ENCODE results near the gene LRRC31. TPM values are rescaled to one million over a fixed set of nuclear protein-coding genes. Genes with fewer than 3 reads are reported as not detected.

The LRRC31 gene
- total RNA-seq, 2 donors from 2014 or later, result not detected

GRCh38 chr3:169811631-169812331 lies 58.0 kb downstream of the LRRC31 start:
- peak overlapping the region; percentile 71 for H3K4me3 Mint-ChIP-seq
- H3K27me3 Mint-ChIP-seq (ENCODE audit: insufficient read depth), result peaks cover 11% of the 10 kb centered on the region
- Histone ChIP-seq H3K9ac (ENCODE audit: extremely low read depth, low read length, poor library complexity, severe bottlenecking) (peak overlapping the region; percentile 52), H3K27me3 (ENCODE audit: control insufficient read depth, insufficient read depth, low read length, poor library complexity, severe bottlenecking) (no peaks in the 10 kb centered on the region), H3K4me3 (ENCODE audit: low read length) (peak overlapping the region; percentile 74), H3K9me3 (ENCODE audit: control insufficient read depth, low read length) (peaks cover 11% of the 10 kb centered on the region), H3K27ac (ENCODE audit: low read depth, low read length) (peak overlapping the region; percentile 83), H3K4me1 (ENCODE audit: control insufficient read depth, insufficient read depth, low read length) (no peaks in the 10 kb centered on the region), H3K36me3 (ENCODE audit: control insufficient read depth, insufficient read depth, low read length) (no peaks in the 10 kb centered on the region)
- H3K27ac Mint-ChIP-seq, result no peak overlapping the region
- peaks cover 14% of the 10 kb centered on the region for H3K9me3 Mint-ChIP-seq
- peaks cover 4% of the 10 kb centered on the region for H3K36me3 Mint-ChIP-seq (ENCODE audit: low read depth)
- no peak for DNase-seq
- 52 to 77% methylated on average over 11 to 29 of the region's 29 CpGs for WGBS, 2 experiments (ENCODE audit: insufficient coverage in 1 of 2, insufficient read length in 1 of 2)
- H3K4me1 Mint-ChIP-seq, result peaks cover 17% of the 10 kb centered on the region
- no peak for TF ChIP-seq CTCF (conservative IDR thresholded peaks at IDR 0.05)

GRCh38 chr3:169809230-169809795 lies 60.4 kb downstream of the LRRC31 start:
- no peak overlapping the region for H3K4me3 ChIP-seq (ENCODE audit: low read length)
- Mint-ChIP-seq H3K9me3 (peaks cover 2% of the 10 kb centered on the region), H3K36me3 (ENCODE audit: low read depth) (peaks cover 10% of the 10 kb centered on the region), H3K27me3 (ENCODE audit: insufficient read depth) (peaks cover 5% of the 10 kb centered on the region), H3K4me3 (no peak overlapping the region), H3K4me1 (peaks cover 17% of the 10 kb centered on the region), H3K27ac (peak overlapping the region; percentile 2)
- H3K27me3 ChIP-seq (ENCODE audit: control insufficient read depth, insufficient read depth, low read length, poor library complexity, severe bottlenecking), result no peaks in the 10 kb centered on the region
- no peaks in the 10 kb centered on the region for H3K36me3 ChIP-seq (ENCODE audit: control insufficient read depth, insufficient read depth, low read length)
- no peak overlapping the region for H3K9ac ChIP-seq (ENCODE audit: extremely low read depth, low read length, poor library complexity, severe bottlenecking)
- no peaks in the 10 kb centered on the region for H3K9me3 ChIP-seq (ENCODE audit: control insufficient read depth, low read length)
- no peaks in the 10 kb centered on the region for H3K4me1 ChIP-seq (ENCODE audit: control insufficient read depth, insufficient read depth, low read length)
- 86 to 91% methylated on average over 1 to 2 of the region's 2 CpGs for WGBS, 2 experiments (ENCODE audit: insufficient coverage in 1 of 2, insufficient read length in 1 of 2)
- no peak for DNase-seq
- no peak for TF ChIP-seq CTCF (conservative IDR thresholded peaks at IDR 0.05)
- no peak overlapping the region for H3K27ac ChIP-seq (ENCODE audit: low read depth, low read length)

- no peak overlapping the region for H3K4me3 Mint-ChIP-seq
- peaks cover 25% of the 10 kb centered on the region for H3K36me3 Mint-ChIP-seq (ENCODE audit: low read depth)
- H3K27me3 Mint-ChIP-seq (ENCODE audit: insufficient read depth), result no peaks in the 10 kb centered on the region
- no peaks in the 10 kb centered on the region for H3K27me3 ChIP-seq (ENCODE audit: control insufficient read depth, insufficient read depth, low read length, poor library complexity, severe bottlenecking)
- no peak overlapping the region for H3K27ac ChIP-seq (ENCODE audit: low read depth, low read length)
- no peak overlapping the region for H3K27ac Mint-ChIP-seq
- no peaks in the 10 kb centered on the region for H3K9me3 ChIP-seq (ENCODE audit: control insufficient read depth, low read length)
- WGBS, 2 experiments (ENCODE audit: insufficient coverage in 1 of 2, insufficient read length in 1 of 2), result 94% methylated on average over 3 of the region's 3 CpGs; no CpG with 5 or more reads in 1 of the 2 experiments
- no peak overlapping the region for H3K4me3 ChIP-seq (ENCODE audit: low read length)
- H3K36me3 ChIP-seq (ENCODE audit: control insufficient read depth, insufficient read depth, low read length), result no peaks in the 10 kb centered on the region
- no peaks in the 10 kb centered on the region for H3K4me1 ChIP-seq (ENCODE audit: control insufficient read depth, insufficient read depth, low read length)
- no peak overlapping the region for H3K9ac ChIP-seq (ENCODE audit: extremely low read depth, low read length, poor library complexity, severe bottlenecking)
- no peak for DNase-seq
- peaks cover 4% of the 10 kb centered on the region for H3K4me1 Mint-ChIP-seq
- H3K9me3 Mint-ChIP-seq, result no peaks in the 10 kb centered on the region
- no peak for TF ChIP-seq CTCF (conservative IDR thresholded peaks at IDR 0.05)
These were observed 65.1 kb downstream of the LRRC31 start for GRCh38 chr3:169804681-169805080.

Data from endodermal cell (in vitro differentiated cells).